Mesendoderm (in vitro differentiated cells): ENCODE measurements around the gene KIF3A.

ENCODE experiments used
- DNase-seq: peaks from one replicate; pipeline ENCODE4 v3.0.0; 2013
- H2AK5ac ChIP-seq: 2 replicates; pipeline ENCODE4 v1.6.1; 2013; ENCODE audit warnings: low read length, inconsistent platforms
- H2BK120ac ChIP-seq: 2 replicates; pipeline ENCODE4 v1.6.1; 2013; ENCODE audit warnings: low read depth, mild to moderate bottlenecking, low read length, moderate library complexity, mixed read lengths
- H2BK15ac ChIP-seq: replicated peaks from 2 replicates; pipeline ENCODE4 v1.6.1; 2013; ENCODE audit warnings: low read depth, mild to moderate bottlenecking, moderate library complexity
- H2BK5ac ChIP-seq: 2 replicates; pipeline ENCODE4 v1.6.1; 2013; ENCODE audit warnings: low read length, inconsistent platforms
- H3K18ac ChIP-seq: 2 replicates; pipeline ENCODE4 v1.6.1; 2013; ENCODE audit warnings: mild to moderate bottlenecking, low read length, mixed read lengths
- H3K23ac ChIP-seq: one replicate; pipeline ENCODE4 v1.6.1; 2013; ENCODE audit warnings: low read length
- H3K27ac ChIP-seq: 2 replicates; pipeline ENCODE4 v1.5.1; 2013; ENCODE audit warnings: low read depth, mild to moderate bottlenecking, inconsistent platforms, low read length, moderate library complexity
- H3K27me3 ChIP-seq: 2 replicates; pipeline ENCODE4 v1.6.1; 2013; ENCODE audit warnings: low read length, control low read depth, mild to moderate bottlenecking, inconsistent platforms; ENCODE audit not compliant: insufficient read depth, poor library complexity
- H3K36me3 ChIP-seq: 2 replicates; pipeline ENCODE4 v1.6.1; 2013; ENCODE audit warnings: low read length, inconsistent platforms; ENCODE audit not compliant: control insufficient read depth, insufficient read depth
- H3K4ac ChIP-seq: one replicate; pipeline ENCODE4 v1.6.1; 2013; ENCODE audit warnings: low read depth, mild to moderate bottlenecking, low read length, moderate library complexity
- H3K4me1 ChIP-seq: 2 replicates; pipeline ENCODE4 v1.6.1; 2013; ENCODE audit warnings: low read depth, low read length, inconsistent platforms; ENCODE audit not compliant: control insufficient read depth
- H3K4me2 ChIP-seq: 2 replicates; pipeline ENCODE4 v1.6.1; 2013; ENCODE audit warnings: low read length
- H3K4me3 ChIP-seq: 2 replicates; pipeline ENCODE4 v1.5.1; 2013; ENCODE audit warnings: mild to moderate bottlenecking, low read length
- H3K56ac ChIP-seq: one replicate; pipeline ENCODE4 v1.6.1; 2013; ENCODE audit warnings: low read length
- H3K79me1 ChIP-seq: 2 replicates; pipeline ENCODE4 v1.6.1; 2013; ENCODE audit warnings: low read length, inconsistent platforms
- H3K79me2 ChIP-seq: 2 replicates; pipeline ENCODE4 v1.6.1; 2013; ENCODE audit warnings: mild to moderate bottlenecking, low read length; ENCODE audit not compliant: control insufficient read depth, insufficient read depth
- H3K9ac ChIP-seq: 2 replicates; pipeline ENCODE4 v1.6.1; 2013; ENCODE audit warnings: low read length, inconsistent platforms
- H4K5ac ChIP-seq: one replicate; pipeline ENCODE4 v1.6.1; 2013; ENCODE audit warnings: low read length
- H4K8ac ChIP-seq: one replicate; pipeline ENCODE4 v1.6.1; 2013; ENCODE audit warnings: low read depth, mild to moderate bottlenecking, control low read depth, low read length, moderate library complexity
- WGBS: extraction: QIAGEN DNeasy Blood & Tissue Kit; methylation state at CpG from one replicate; pipeline ENCODE4 v1.1.7; 2013; ENCODE audit warnings: low lambda C conversion rate, missing lambda C conversion rate; ENCODE audit not compliant: insufficient coverage; ENCODE audit errors: extremely low coverage; 5-methylcytosine and 5-hydroxymethylcytosine counted together

Gene KIF3A

GRCh38 chr5:132747616-132748440 lies 10.5 kb upstream of the KIF3A start:
- Histone ChIP-seq H4K5ac (no peak overlapping the region), H4K8ac (no peak overlapping the region), H3K56ac (peak overlapping the region; percentile 49), H2BK15ac (no peak overlapping the region), H3K79me2 (no peaks in the 10 kb centered on the region), H3K4me2 (peak overlapping the region; percentile 25), H2BK5ac (no peak overlapping the region), H3K79me1 (no peaks in the 10 kb centered on the region), H3K18ac (no peak overlapping the region), H3K27ac (no peak overlapping the region), H3K27me3 (peaks cover 21% of the 10 kb centered on the region), H3K36me3 (no peaks in the 10 kb centered on the region), H3K4ac (no peak overlapping the region), H2AK5ac (no peak overlapping the region), H3K4me1 (no peaks in the 10 kb centered on the region), H3K4me3 (no peak overlapping the region), H3K9ac (no peak overlapping the region), H2BK120ac (no peak overlapping the region), H3K23ac (no peak overlapping the region)
- peak; percentile 28 for DNase-seq
- WGBS, result no CpG with 5 or more reads among the region's 76 CpGs

- Histone ChIP-seq H3K79me1 (no peaks in the 10 kb centered on the region), H3K18ac (no peak within 1 kb of the TSS), H2BK15ac (no peak within 1 kb of the TSS), H2AK5ac (no peak within 1 kb of the TSS), H4K5ac (no peak within 1 kb of the TSS), H3K9ac (no peak within 1 kb of the TSS), H3K4me2 (peak within 1 kb of the TSS; percentile 25), H2BK5ac (no peak within 1 kb of the TSS), H3K56ac (peak within 1 kb of the TSS; percentile 73), H3K4me1 (no peaks in the 10 kb centered on the region), H3K4me3 (no peak within 1 kb of the TSS), H4K8ac (no peak within 1 kb of the TSS), H2BK120ac (no peak within 1 kb of the TSS), H3K27me3 (peaks cover 21% of the 10 kb centered on the region), H3K27ac (no peak within 1 kb of the TSS), H3K23ac (no peak within 1 kb of the TSS), H3K4ac (no peak within 1 kb of the TSS), H3K79me2 (no peaks in the 10 kb centered on the region), H3K36me3 (no peaks in the 10 kb centered on the region)
- WGBS, result no CpG with 5 or more reads among the region's 59 CpGs
- DNase-seq, result peak; percentile 90
Observed at GRCh38 chr5:132746954-132747615, 9.7 kb upstream of the KIF3A start, which contains the start of gene CCNI2. TSS of gene CCNI2 (plus strand) at chr5:132747426. CDS start at chr5:132747496, 70 bp downstream.

GRCh38 chr5:132746592-132746953 lies 9.2 kb upstream of the KIF3A start:
- no peak overlapping the region for H3K23ac ChIP-seq
- H3K18ac ChIP-seq, result no peak overlapping the region
- no peak overlapping the region for H2BK120ac ChIP-seq
- H3K36me3 ChIP-seq, result no peaks in the 10 kb centered on the region
- no peak overlapping the region for H3K4me3 ChIP-seq
- H3K9ac ChIP-seq, result no peak overlapping the region
- no peak overlapping the region for H2AK5ac ChIP-seq
- DNase-seq, result no peak
- H3K4me2 ChIP-seq, result no peak overlapping the region
- H4K8ac ChIP-seq, result no peak overlapping the region
- H2BK5ac ChIP-seq, result no peak overlapping the region
- no peaks in the 10 kb centered on the region for H3K79me2 ChIP-seq
- no peaks in the 10 kb centered on the region for H3K79me1 ChIP-seq
- H3K56ac ChIP-seq, result no peak overlapping the region
- peaks cover 21% of the 10 kb centered on the region for H3K27me3 ChIP-seq
- H3K4me1 ChIP-seq, result no peaks in the 10 kb centered on the region
- WGBS, result no CpG with 5 or more reads among the region's 3 CpGs
- no peak overlapping the region for H3K27ac ChIP-seq
- no peak overlapping the region for H2BK15ac ChIP-seq
- no peak overlapping the region for H3K4ac ChIP-seq
- no peak overlapping the region for H4K5ac ChIP-seq

- no peak overlapping the region for H2BK15ac ChIP-seq
- H3K4me1 ChIP-seq, result no peaks in the 10 kb centered on the region
- no peak overlapping the region for H4K8ac ChIP-seq
- H3K23ac ChIP-seq, result no peak overlapping the region
- H3K4me2 ChIP-seq, result no peak overlapping the region
- no peak overlapping the region for H3K56ac ChIP-seq
- no peak overlapping the region for H4K5ac ChIP-seq
- no peak overlapping the region for H2BK120ac ChIP-seq
- no peak overlapping the region for H2BK5ac ChIP-seq
- DNase-seq, result no peak
- H3K79me2 ChIP-seq, result no peaks in the 10 kb centered on the region
- no peaks in the 10 kb centered on the region for H3K36me3 ChIP-seq
- H3K4me3 ChIP-seq, result no peak overlapping the region
- H3K27ac ChIP-seq, result no peak overlapping the region
- no peak overlapping the region for H2AK5ac ChIP-seq
- no CpG with 5 or more reads among the region's 2 CpGs for WGBS
- H3K9ac ChIP-seq, result no peak overlapping the region
- peaks cover 21% of the 10 kb centered on the region for H3K27me3 ChIP-seq
- no peak overlapping the region for H3K4ac ChIP-seq
- H3K18ac ChIP-seq, result no peak overlapping the region
- no peaks in the 10 kb centered on the region for H3K79me1 ChIP-seq
Observed at GRCh38 chr5:132744659-132745058, 7.3 kb upstream of the KIF3A start.

- Histone ChIP-seq H3K56ac (no peak overlapping the region), H3K27me3 (peaks cover 8% of the 10 kb centered on the region), H2BK15ac (no peak overlapping the region), H3K23ac (no peak overlapping the region), H3K18ac (no peak overlapping the region), H2AK5ac (no peak overlapping the region), H3K4me3 (no peak overlapping the region), H3K27ac (no peak overlapping the region), H3K4ac (no peak overlapping the region), H3K4me2 (no peak overlapping the region), H4K5ac (no peak overlapping the region), H4K8ac (no peak overlapping the region), H2BK5ac (no peak overlapping the region), H3K9ac (no peak overlapping the region), H3K36me3 (no peaks in the 10 kb centered on the region), H2BK120ac (no peak overlapping the region), H3K4me1 (no peaks in the 10 kb centered on the region), H3K79me1 (no peaks in the 10 kb centered on the region), H3K79me2 (no peaks in the 10 kb centered on the region)
- DNase-seq, result no peak
- no CpG with 5 or more reads among the region's 5 CpGs for WGBS
Observed at GRCh38 chr5:132742626-132743025, 5.3 kb upstream of the KIF3A start.
